Measurements from ENCODE around the gene TRIM47. TPM values are rescaled to one million over a fixed set of nuclear protein-coding genes. Genes with fewer than 3 reads are reported as not detected.

TRIM47 gene
- total and polyA plus RNA-seq, 2 of the 13 experiments (the other 11 are each of a cell fraction or from before 2014, with no cell fraction given), result 33.5 to 82.0 TPM

- TF ChIP-seq ZBTB4 (CRISPR knock-in tag; IDR thresholded peaks at IDR 0.05; ENCODE audit: borderline replicate concordance) (0 out of 2 replicates have a peak, but pooled peaks have one; percentile 28), ZBTB7B (CRISPR knock-in tag; IDR thresholded peaks at IDR 0.05) (peak; percentile 35; the same call in 1 of the 2 replicates), FOXK1 (CRISPR knock-in tag; IDR thresholded peaks at IDR 0.05; ENCODE audit: borderline replicate concordance, low read depth) (0 out of 2 replicates have a peak, but pooled peaks have one; percentile 57), TEAD2 (CRISPR knock-in tag; IDR thresholded peaks at IDR 0.05) (no peak), ARID3A (IDR thresholded peaks at IDR 0.05; ENCODE audit: low read depth, low read length) (no peak), MED13 (CRISPR knock-in tag; IDR thresholded peaks at IDR 0.05) (0 out of 2 replicates have a peak, but pooled peaks have one; percentile 36), BATF2 (CRISPR knock-in tag; IDR thresholded peaks at IDR 0.05) (no peak), HBP1 (CRISPR knock-in tag; IDR thresholded peaks at IDR 0.05; ENCODE audit: low read depth) (peak; percentile 10), ZMYM3 (CRISPR knock-in tag; IDR thresholded peaks at IDR 0.05) (peak; percentile 70), MTERF4 (CRISPR knock-in tag; IDR thresholded peaks at IDR 0.05) (no peak; the same call in 1 of the 2 replicates), NR3C1 (CRISPR knock-in tag; IDR thresholded peaks at IDR 0.05) (no peak), JARID2 (CRISPR knock-in tag; IDR thresholded peaks at IDR 0.05; ENCODE audit: insufficient replicate concordance) (peak; percentile 78), RERE (CRISPR knock-in tag; IDR thresholded peaks at IDR 0.05; ENCODE audit: low read depth) (no peak), ZC3H13 (CRISPR knock-in tag; IDR thresholded peaks at IDR 0.05) (peak; percentile 90)
Observed at GRCh38 chr17:75892556-75893224, 14.3 kb upstream of the TRIM47 start (continued).

Measured in HepG2 (cell line).